Esophagus squamous epithelium (tissue), 5 donors: ENCODE data around the gene EFCAB13. TPM values are rescaled to one million over a fixed set of nuclear protein-coding genes. Genes with fewer than 3 reads are reported as not detected.
"Not testable (repeated sequence)": the region's sequence is repeated elsewhere in the genome, so short reads cannot be mapped to it uniquely, and the experiment has no call there.

Experiments
- DNase-seq: peaks from one replicate; lab custom pipeline; 2025; lab: John Stamatoyannopoulos, UW
- H3K27ac ChIP-seq, 4 donors: fragments of 200-600 bp; sonication (generic); one replicate each; pipeline ENCODE4 v1.5.1; 2016 to 2019; ENCODE audit warnings: mild to moderate bottlenecking in 1 of 4
- H3K27me3 ChIP-seq, 4 donors: fragments of 200-600 bp; sonication (generic); 1 replicate in 3 of 4; 2 replicates in 1 of 4; pipeline versions ENCODE4 v1.5.1 to v1.6.0; 2017 to 2021; ENCODE audit warnings: antibody characterized with exemption in 1 of 4
- H3K36me3 ChIP-seq, 3 donors: fragments of 200-600 bp; sonication (generic); one replicate each; pipeline ENCODE4 v1.5.1; 2016 to 2019
- H3K4me1 ChIP-seq, 3 donors: fragments of 200-600 bp; sonication (generic); one replicate each; pipeline ENCODE4 v1.5.1; 2017 to 2019
- H3K4me3 ChIP-seq, 4 donors: fragments of 200-600 bp; sonication (generic); 1 replicate in 3 of 4; 2 replicates in 1 of 4; pipeline ENCODE4 v1.5.1; 2016 to 2019; ENCODE audit warnings: mild to moderate bottlenecking in 2 of 4, moderate library complexity in 1 of 4
- H3K9me3 ChIP-seq, 3 donors: fragments of 200-600 bp; sonication (generic); one replicate each; pipeline ENCODE4 v1.5.1; 2016 to 2019
- CTCF ChIP-seq, 6 experiments: fragments of 450-650 bp in 4 of 6; fragments of 200-600 bp in 2 of 6; sonication (generic) in 2 of 6; IDR thresholded peaks; one replicate each; pipeline ENCODE4 v1.5.1; 2016 to 2019; ENCODE audit warnings: antibody characterized with exemption in 6 of 6, mild to moderate bottlenecking in 4 of 6, moderate library complexity in 4 of 6
- POLR2A ChIP-seq, 4 donors: fragments of 450-650 bp; IDR thresholded peaks; one replicate each; pipeline ENCODE4 v1.6.1; 2017; ENCODE audit warnings: antibody characterized with exemption in 4 of 4, mild to moderate bottlenecking in 4 of 4, moderate library complexity in 3 of 4
- WGBS, 2 donors: methylation state at CpG; one replicate each; pipeline ENCODE4 v1.1.5; 2018; 5-methylcytosine and 5-hydroxymethylcytosine counted together
- intact Hi-C: fragments of 100-400 bp; cut with DNase I; formaldehyde crosslinking; loops from one replicate; pipeline ENCODE4 v1.15.0; 2022
- total RNA-seq, 4 donors: library from RNA; depleted of rRNA; stranded (reverse); fragments of >200 nt; gene quantifications; one replicate each; pipeline ENCODE4 v1.1.0, GENCODE V29; 2016
- donor health status: DM: yes; HTN: yes; CAD: no.

The EFCAB13 gene
- total RNA-seq, 4 donors from 2014 or later: 0.31 to 6.7 (median 2.4) TPM

GRCh38 chr17:47368262-47368661 is 44.5 kb downstream of the EFCAB13 start:
- intact Hi-C loops: no loop called here
- no peak overlapping the region for H3K27ac ChIP-seq
- WGBS, 2 donors: 28 to 39% methylated on average over 3 of the region's 3 CpGs
- no peaks in the 10 kb centered on the region for H3K27me3 ChIP-seq
- no peak overlapping the region for H3K4me3 ChIP-seq
- H3K4me1 ChIP-seq: peaks cover 0 to 16% (median 0%) of the 10 kb centered on the region in 3 donors
- DNase-seq: no peak
- no peaks in the 10 kb centered on the region for H3K36me3 ChIP-seq
- TF ChIP-seq CTCF (IDR thresholded peaks at IDR 0.05): no peak
- TF ChIP-seq POLR2A (IDR thresholded peaks at IDR 0.05): no peak
- H3K9me3 ChIP-seq: no peaks in the 10 kb centered on the region

GRCh38 chr17:47370899-47371298 is 47.1 kb downstream of the EFCAB13 start:
- H3K36me3 ChIP-seq, DNase-seq, H3K9me3 ChIP-seq, intact Hi-C loops, H3K4me3 ChIP-seq, H3K27ac ChIP-seq, H3K27me3 ChIP-seq: not testable (repeated sequence)
- 54 to 63% methylated on average over 3 of the region's 3 CpGs for WGBS, 2 donors
- peaks cover 0 to 16% (median 0%) of the 10 kb centered on the region in 3 donors for H3K4me1 ChIP-seq

- Histone ChIP-seq H3K9me3 (no peaks in the 10 kb centered on the region), H3K4me3 (no peak overlapping the region), H3K36me3 (no peaks in the 10 kb centered on the region), H3K4me1 (peaks cover 0 to 8% (median 0%) of the 10 kb centered on the region in 3 donors), H3K27me3 (no peaks in the 10 kb centered on the region), H3K27ac (no peak overlapping the region)
- WGBS, 2 donors: 100% methylated on average over 1 of the region's 1 CpG
- intact Hi-C loops: no loop called here
- TF ChIP-seq CTCF (IDR thresholded peaks at IDR 0.05): no peak
- TF ChIP-seq POLR2A (IDR thresholded peaks at IDR 0.05): no peak
- DNase-seq: no peak
Measured at GRCh38 chr17:47373002-47373401, 49.2 kb downstream of the EFCAB13 start.

- Histone ChIP-seq H3K4me1 (no peaks in the 10 kb centered on the region), H3K27ac (no peak overlapping the region), H3K27me3 (no peaks in the 10 kb centered on the region), H3K4me3 (no peak overlapping the region), H3K36me3 (no peaks in the 10 kb centered on the region), H3K9me3 (no peaks in the 10 kb centered on the region)
- TF ChIP-seq POLR2A (IDR thresholded peaks at IDR 0.05) (no peak), CTCF (IDR thresholded peaks at IDR 0.05) (no peak)
- intact Hi-C loops: no loop called here
- DNase-seq: no peak
- 71 to 91% methylated on average over 1 of the region's 1 CpG for WGBS, 2 donors
Measured at GRCh38 chr17:47376247-47376646, 52.5 kb downstream of the EFCAB13 start.

- H3K27me3 ChIP-seq: no peaks in the 10 kb centered on the region
- intact Hi-C loops: no loop called here
- H3K36me3 ChIP-seq: peaks cover 0 to 6% (median 0%) of the 10 kb centered on the region in 3 donors
- H3K4me1 ChIP-seq: no peaks in the 10 kb centered on the region
- no peak for DNase-seq
- no peaks in the 10 kb centered on the region for H3K9me3 ChIP-seq
- H3K27ac ChIP-seq: no peak overlapping the region
- H3K4me3 ChIP-seq: no peak overlapping the region
- TF ChIP-seq POLR2A (IDR thresholded peaks at IDR 0.05): no peak
- no peak for TF ChIP-seq CTCF (IDR thresholded peaks at IDR 0.05)
Measured at GRCh38 chr17:47388825-47389224, 65.1 kb downstream of the EFCAB13 start.

- H3K27ac ChIP-seq, H3K27me3 ChIP-seq, H3K4me1 ChIP-seq, H3K36me3 ChIP-seq, H3K4me3 ChIP-seq, DNase-seq, intact Hi-C loops, H3K9me3 ChIP-seq: not testable (repeated sequence)
- WGBS, 2 donors: no CpG with 5 or more reads among the region's 49 CpGs
Measured at GRCh38 chr17:47397532-47398128, 73.9 kb downstream of the EFCAB13 start.
